ENCODE results near the gene HDAC4. TPM values are rescaled to one million over a fixed set of nuclear protein-coding genes. Genes with fewer than 3 reads are reported as not detected.

The HDAC4 gene
- polyA plus RNA-seq, 1 donor from 2014 or later = 2.8 TPM

GRCh38 chr2:239260546-239261327, 140.1 kb downstream of the HDAC4 start:
- peak overlapping the region in 1 of 4 donors; percentile 3 for H3K4me3 Mint-ChIP-seq
- H3K27ac Mint-ChIP-seq = no peak overlapping the region
- H3K27me3 Mint-ChIP-seq = peaks cover 34% of the 10 kb centered on the region
- peaks cover 21 to 42% (median 30%) of the 10 kb centered on the region in 3 donors for H3K4me1 Mint-ChIP-seq
- peaks cover 2 to 17% (median 16%) of the 10 kb centered on the region in 3 donors for H3K9me3 Mint-ChIP-seq
- H3K36me3 Mint-ChIP-seq = no peaks in the 10 kb centered on the region

- Mint-ChIP-seq H3K4me1 (peaks cover 17 to 36% (median 28%) of the 10 kb centered on the region in 3 donors), H3K4me3 (peak overlapping the region in 3 of 4 donors; percentile 9 to 66 (median 13)), H3K27ac (no peak overlapping the region), H3K9me3 (peaks cover 2 to 17% (median 16%) of the 10 kb centered on the region in 3 donors), H3K27me3 (peaks cover 29% of the 10 kb centered on the region), H3K36me3 (no peaks in the 10 kb centered on the region)
Measured at GRCh38 chr2:239259603-239260298, 141.1 kb downstream of the HDAC4 start.

DNA sequence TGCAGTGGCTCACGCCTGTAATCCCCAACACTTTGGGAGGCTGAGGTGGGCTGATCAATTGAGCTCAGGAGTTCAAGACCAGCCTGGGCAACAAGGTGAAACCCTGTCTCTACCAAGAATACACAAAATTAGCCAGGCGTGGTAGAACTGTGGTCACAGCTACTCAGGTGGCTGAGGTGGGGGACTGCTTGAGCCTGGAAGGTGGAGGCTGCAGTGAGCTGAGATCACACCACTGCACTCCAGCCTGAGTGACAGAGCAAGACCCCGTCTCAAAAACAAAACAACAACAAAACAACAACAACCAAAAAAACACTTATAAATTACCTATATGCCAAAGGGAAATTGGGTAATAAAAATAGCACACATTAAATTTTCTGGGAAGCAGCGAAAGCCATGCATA, 141.6 kb downstream of the HDAC4 start:
- peaks cover 17 to 42% (median 30%) of the 10 kb centered on the region in 3 donors for H3K4me1 Mint-ChIP-seq
- H3K4me3 Mint-ChIP-seq = peak overlapping the region in 3 of 4 donors; percentile 9 to 66 (median 24)
- H3K27me3 Mint-ChIP-seq = peaks cover 31% of the 10 kb centered on the region
- H3K27ac Mint-ChIP-seq = no peak overlapping the region
- no peaks in the 10 kb centered on the region for H3K36me3 Mint-ChIP-seq
- H3K9me3 Mint-ChIP-seq = peaks cover 2 to 17% (median 16%) of the 10 kb centered on the region in 3 donors

DNA sequence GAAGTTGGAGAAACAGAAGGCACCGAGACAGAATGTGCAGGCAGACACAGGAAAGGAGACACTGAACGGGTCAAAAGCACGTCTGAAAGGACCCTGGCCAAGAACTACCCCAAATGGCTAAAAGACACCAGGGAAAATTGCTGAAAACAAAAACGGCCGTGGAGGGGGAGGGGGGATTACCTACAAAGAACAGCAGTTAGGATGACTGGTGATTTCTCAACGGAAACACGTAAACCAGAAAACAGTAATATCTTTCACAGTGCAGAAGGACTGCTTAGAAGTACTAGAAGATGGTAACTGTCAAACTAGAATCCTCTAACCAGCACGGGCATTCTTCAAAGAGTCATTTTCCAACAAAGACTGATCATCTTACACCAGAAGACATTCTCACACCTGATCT, 142.6 kb downstream of the HDAC4 start:
- Mint-ChIP-seq H3K27ac (no peak overlapping the region), H3K9me3 (peaks cover 2 to 17% (median 16%) of the 10 kb centered on the region in 3 donors), H3K4me3 (peak overlapping the region in 1 of 4 donors; percentile 9), H3K4me1 (peaks cover 23 to 51% (median 39%) of the 10 kb centered on the region in 3 donors), H3K27me3 (peaks cover 33% of the 10 kb centered on the region), H3K36me3 (no peaks in the 10 kb centered on the region)

- Mint-ChIP-seq H3K27ac (no peak overlapping the region), H3K27me3 (peaks cover 36% of the 10 kb centered on the region), H3K4me3 (peak overlapping the region in 1 of 4 donors; percentile 65), H3K36me3 (no peaks in the 10 kb centered on the region), H3K4me1 (peaks cover 29 to 58% (median 46%) of the 10 kb centered on the region in 3 donors), H3K9me3 (peaks cover 2 to 17% (median 16%) of the 10 kb centered on the region in 3 donors)
Measured at GRCh38 chr2:239257511-239257937, 143.3 kb downstream of the HDAC4 start.

- H3K4me3 Mint-ChIP-seq = no peak overlapping the region
- no peak overlapping the region for H3K27ac Mint-ChIP-seq
- peaks cover 29 to 54% (median 47%) of the 10 kb centered on the region in 3 donors for H3K4me1 Mint-ChIP-seq
- no peaks in the 10 kb centered on the region for H3K36me3 Mint-ChIP-seq
- peaks cover 38% of the 10 kb centered on the region for H3K27me3 Mint-ChIP-seq
- H3K9me3 Mint-ChIP-seq = peaks cover 2 to 17% (median 16%) of the 10 kb centered on the region in 3 donors
Measured at GRCh38 chr2:239256350-239256743, 144.5 kb downstream of the HDAC4 start.

DNA sequence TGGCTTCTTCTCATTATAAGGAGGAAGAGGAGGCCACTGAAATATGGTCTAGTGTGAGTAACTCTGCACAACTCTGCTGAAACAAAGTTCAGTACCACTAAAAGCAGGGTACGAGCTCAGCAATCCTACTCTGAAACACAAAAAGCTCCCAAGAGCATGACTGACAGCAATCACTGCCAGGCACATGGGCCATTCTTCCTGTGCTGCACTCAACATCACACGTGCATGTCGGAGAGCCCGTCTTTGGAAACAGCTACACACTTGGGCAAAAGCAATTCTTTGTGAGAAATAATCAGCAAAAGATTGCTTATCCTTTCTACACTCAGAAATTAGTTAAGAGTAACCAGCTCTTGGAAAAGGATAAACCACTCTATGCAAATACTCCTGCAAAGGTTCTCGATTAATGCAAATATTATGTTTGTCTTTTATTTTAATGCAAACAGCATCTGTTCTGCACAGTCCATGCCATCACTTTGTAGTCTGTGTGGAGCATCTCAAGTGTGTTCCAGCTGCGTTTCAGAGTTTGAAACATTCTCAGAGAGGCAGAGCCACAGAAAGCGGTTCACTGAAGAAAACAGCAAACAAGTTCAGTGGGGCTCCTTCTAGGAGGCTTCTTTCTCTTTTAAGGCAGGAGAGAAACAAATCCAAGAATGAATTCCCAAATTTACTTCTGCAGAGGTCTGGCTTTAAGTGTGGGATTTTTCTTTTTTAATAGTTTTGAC, 145.0 kb downstream of the HDAC4 start:
- H3K4me3 Mint-ChIP-seq = no peak overlapping the region
- H3K36me3 Mint-ChIP-seq = no peaks in the 10 kb centered on the region
- peaks cover 29 to 54% (median 45%) of the 10 kb centered on the region in 3 donors for H3K4me1 Mint-ChIP-seq
- no peak overlapping the region for H3K27ac Mint-ChIP-seq
- H3K9me3 Mint-ChIP-seq = peaks cover 2 to 17% (median 16%) of the 10 kb centered on the region in 3 donors
- peaks cover 35% of the 10 kb centered on the region for H3K27me3 Mint-ChIP-seq

GRCh38 chr2:239255218-239255617, 145.6 kb downstream of the HDAC4 start:
- no peak overlapping the region for H3K27ac Mint-ChIP-seq
- no peaks in the 10 kb centered on the region for H3K36me3 Mint-ChIP-seq

DNA sequence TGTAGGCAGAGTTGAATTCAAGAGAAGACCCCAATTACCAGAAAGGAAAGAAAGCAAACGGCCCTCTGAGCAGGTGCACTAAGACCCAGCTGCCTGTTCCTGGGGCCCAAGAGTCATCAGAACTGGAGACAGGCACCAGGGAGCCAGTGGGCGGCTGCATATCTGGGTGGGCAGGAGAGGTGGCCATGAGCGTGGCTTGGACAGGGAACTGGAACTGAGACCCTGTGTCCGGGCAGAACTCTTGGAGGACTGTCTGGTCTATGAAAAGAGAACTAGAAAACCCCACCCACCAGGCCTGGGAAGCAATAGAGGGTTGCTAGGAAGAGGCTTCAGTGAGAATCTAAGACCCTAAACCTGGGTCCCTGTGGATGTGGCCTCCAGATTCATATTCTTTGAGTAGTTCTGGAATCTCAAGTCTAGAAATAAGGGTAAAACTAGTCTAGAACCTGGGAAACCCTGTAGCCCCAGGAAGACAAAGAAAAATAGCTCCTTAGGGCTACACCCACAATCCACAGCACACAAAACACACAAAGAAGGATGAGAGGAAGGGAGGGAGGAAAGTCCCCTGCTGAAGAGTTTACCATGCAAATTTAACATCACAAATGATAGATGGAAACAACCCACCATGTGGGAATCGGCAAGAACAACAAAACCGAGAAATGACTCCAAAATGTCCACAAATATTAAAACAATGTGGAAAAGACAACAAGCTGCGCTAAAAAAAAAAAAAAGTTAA, 147.0 kb downstream of the HDAC4 start:
- H3K4me3 Mint-ChIP-seq = peak overlapping the region in 2 of 4 donors; percentile 58 to 91
- H3K9me3 Mint-ChIP-seq = peaks cover 2 to 17% (median 14%) of the 10 kb centered on the region in 3 donors
- peaks cover 17 to 40% (median 31%) of the 10 kb centered on the region in 3 donors for H3K4me1 Mint-ChIP-seq
- H3K27ac Mint-ChIP-seq = peak overlapping the region in 1 of 3 donors; percentile 69
- H3K27me3 Mint-ChIP-seq = peaks cover 35% of the 10 kb centered on the region
- H3K36me3 Mint-ChIP-seq = no peaks in the 10 kb centered on the region

More at GRCh38 chr2:239255218-239255617, 145.6 kb downstream of the HDAC4 start:
- Mint-ChIP-seq H3K4me3 (peak overlapping the region in 1 of 4 donors; percentile 24), H3K4me1 (peaks cover 27 to 50% (median 43%) of the 10 kb centered on the region in 3 donors), H3K27me3 (peaks cover 35% of the 10 kb centered on the region), H3K9me3 (peaks cover 2 to 17% (median 14%) of the 10 kb centered on the region in 3 donors)

DNA sequence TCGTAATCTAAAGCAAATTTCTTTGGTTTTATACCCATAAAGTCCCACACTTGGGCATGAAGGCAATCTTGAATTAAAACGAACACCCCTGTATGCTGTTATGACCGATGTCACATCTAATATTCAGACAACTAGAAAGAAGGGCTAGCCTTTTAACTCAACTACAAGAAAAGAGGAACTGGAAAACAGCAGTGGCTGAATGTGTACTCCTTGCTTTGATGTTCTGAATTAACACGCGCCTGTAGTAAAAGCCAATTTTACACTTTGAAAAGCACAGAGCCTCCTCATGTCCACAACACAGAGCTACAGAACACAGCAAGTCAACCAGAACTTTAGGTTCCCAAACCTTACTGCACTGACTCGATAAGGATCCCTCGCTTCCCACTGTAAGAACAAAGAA, 147.6 kb downstream of the HDAC4 start:
- Mint-ChIP-seq H3K9me3 (peaks cover 2 to 12% (median 9%) of the 10 kb centered on the region in 3 donors), H3K27me3 (peaks cover 32% of the 10 kb centered on the region), H3K4me1 (peaks cover 17 to 34% (median 28%) of the 10 kb centered on the region in 3 donors), H3K4me3 (peak overlapping the region; percentile 25 to 91 (median 63)), H3K36me3 (no peaks in the 10 kb centered on the region), H3K27ac (peak overlapping the region in 1 of 3 donors; percentile 3)

DNA sequence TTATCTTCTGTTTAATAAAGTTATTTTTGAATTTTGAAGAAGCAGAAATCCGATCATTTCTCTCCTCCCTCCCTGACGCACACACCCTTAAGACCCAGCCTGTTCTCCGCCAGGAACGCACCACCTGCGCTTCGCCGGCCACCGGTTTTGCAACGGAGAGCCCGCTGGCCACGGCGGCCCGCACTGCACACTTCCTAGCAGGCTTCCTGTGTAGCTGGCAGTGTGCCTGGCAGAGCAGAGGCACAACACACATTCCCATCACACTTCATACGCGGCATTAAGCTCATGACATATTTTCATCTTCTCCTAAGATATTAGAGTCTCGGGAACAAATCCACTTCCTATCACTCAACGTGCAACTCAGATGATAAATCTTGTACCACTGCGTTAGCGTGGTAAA, 148.0 kb downstream of the HDAC4 start:
- H3K9me3 Mint-ChIP-seq = peaks cover 2 to 7% (median 5%) of the 10 kb centered on the region in 3 donors
- H3K27me3 Mint-ChIP-seq = peaks cover 30% of the 10 kb centered on the region
- peak overlapping the region; percentile 25 to 91 (median 63) for H3K4me3 Mint-ChIP-seq
- H3K27ac Mint-ChIP-seq = no peak overlapping the region
- peaks cover 16 to 32% (median 28%) of the 10 kb centered on the region in 3 donors for H3K4me1 Mint-ChIP-seq
- H3K36me3 Mint-ChIP-seq = no peaks in the 10 kb centered on the region

- Mint-ChIP-seq H3K27me3 (peaks cover 30% of the 10 kb centered on the region), H3K9me3 (peaks cover 0 to 3% (median 2%) of the 10 kb centered on the region in 3 donors), H3K4me3 (peak overlapping the region in 2 of 4 donors; percentile 58 to 91), H3K4me1 (peaks cover 16 to 28% (median 28%) of the 10 kb centered on the region in 3 donors), H3K36me3 (no peaks in the 10 kb centered on the region), H3K27ac (no peak overlapping the region)
Measured at GRCh38 chr2:239252393-239252792, 148.4 kb downstream of the HDAC4 start.

- Mint-ChIP-seq H3K27ac (no peak overlapping the region), H3K27me3 (peaks cover 28% of the 10 kb centered on the region), H3K4me3 (no peak overlapping the region), H3K4me1 (peaks cover 16 to 28% (median 24%) of the 10 kb centered on the region in 3 donors), H3K36me3 (no peaks in the 10 kb centered on the region), H3K9me3 (peaks cover 0 to under 1% (median 0%) of the 10 kb centered on the region in 3 donors)
Measured at GRCh38 chr2:239251971-239252370, 148.8 kb downstream of the HDAC4 start.
